ENCODE results near the gene CLTB. TPM values are rescaled to one million over a fixed set of nuclear protein-coding genes. Genes with fewer than 3 reads are reported as not detected.
"Not testable (repeated sequence)": the region's sequence is repeated elsewhere in the genome, so short reads cannot be mapped to it uniquely, and the experiment has no call there.

Gene CLTB
- total RNA-seq, 1 experiment from 2014 or later, result 354 TPM

GRCh38 chr5:176446028-176446665 is 29.8 kb upstream of the CLTB start:
- TF ChIP-seq EZH2 (IDR thresholded peaks at IDR 0.05; ENCODE audit: low read length, unreplicated experiment) (no peak), EZH2phosphoT487 (IDR thresholded peaks at IDR 0.05; ENCODE audit: borderline replicate concordance, low read length) (no peak)
- TF ChIP-seq, protein P1, sequence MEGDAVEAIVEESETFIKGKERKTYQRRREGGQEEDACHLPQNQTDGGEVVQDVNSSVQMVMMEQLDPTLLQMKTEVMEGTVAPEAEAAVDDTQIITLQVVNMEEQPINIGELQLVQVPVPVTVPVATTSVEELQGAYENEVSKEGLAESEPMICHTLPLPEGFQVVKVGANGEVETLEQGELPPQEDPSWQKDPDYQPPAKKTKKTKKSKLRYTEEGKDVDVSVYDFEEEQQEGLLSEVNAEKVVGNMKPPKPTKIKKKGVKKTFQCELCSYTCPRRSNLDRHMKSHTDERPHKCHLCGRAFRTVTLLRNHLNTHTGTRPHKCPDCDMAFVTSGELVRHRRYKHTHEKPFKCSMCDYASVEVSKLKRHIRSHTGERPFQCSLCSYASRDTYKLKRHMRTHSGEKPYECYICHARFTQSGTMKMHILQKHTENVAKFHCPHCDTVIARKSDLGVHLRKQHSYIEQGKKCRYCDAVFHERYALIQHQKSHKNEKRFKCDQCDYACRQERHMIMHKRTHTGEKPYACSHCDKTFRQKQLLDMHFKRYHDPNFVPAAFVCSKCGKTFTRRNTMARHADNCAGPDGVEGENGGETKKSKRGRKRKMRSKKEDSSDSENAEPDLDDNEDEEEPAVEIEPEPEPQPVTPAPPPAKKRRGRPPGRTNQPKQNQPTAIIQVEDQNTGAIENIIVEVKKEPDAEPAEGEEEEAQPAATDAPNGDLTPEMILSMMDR (conservative IDR thresholded peaks at IDR 0.05; ENCODE audit: low read depth, low read length), result no peak
- Histone ChIP-seq H3K9me3 (ENCODE audit: low read length) (no peaks in the 10 kb centered on the region), H3K4me1 (ENCODE audit: insufficient read depth, low read length) (peaks cover 27% of the 10 kb centered on the region), H3K27me3 (ENCODE audit: low read length) (no peaks in the 10 kb centered on the region), H4K20me1 (ENCODE audit: low read length) (no peaks in the 10 kb centered on the region), H3F3A (ENCODE audit: low read length, unreplicated experiment) (no peaks in the 10 kb centered on the region), H2AFZ (ENCODE audit: low read length) (no peak overlapping the region), H3K4me3 (ENCODE audit: low read length) (no peak overlapping the region), H3K9ac (ENCODE audit: low read length) (no peak overlapping the region), H3K79me2 (ENCODE audit: low read length) (peaks cover 38% of the 10 kb centered on the region), H3K36me3 (ENCODE audit: low read depth, low read length) (no peaks in the 10 kb centered on the region), H3K27ac (ENCODE audit: low read length) (no peak overlapping the region), H3K9me2 (replicated peaks; ENCODE audit: low read length) (no peaks in the 10 kb centered on the region), H3K4me2 (ENCODE audit: low read length) (no peak overlapping the region)
- no peak for ATAC-seq
- no TSS peak for BruUV-seq (replicated peaks)
- ChIA-PET CTCF (no interaction called here), POLR2A (ENCODE audit: unreplicated experiment) (interaction anchor here (0.6 kb wide), 1 partner anchor 9 kb away, joined by 3 read pairs; no protein-coding TSS in a partner anchor)
- intact Hi-C loops (cut with micrococcal nuclease), result no loop called here
- DNase-seq, result no peak

DNA sequence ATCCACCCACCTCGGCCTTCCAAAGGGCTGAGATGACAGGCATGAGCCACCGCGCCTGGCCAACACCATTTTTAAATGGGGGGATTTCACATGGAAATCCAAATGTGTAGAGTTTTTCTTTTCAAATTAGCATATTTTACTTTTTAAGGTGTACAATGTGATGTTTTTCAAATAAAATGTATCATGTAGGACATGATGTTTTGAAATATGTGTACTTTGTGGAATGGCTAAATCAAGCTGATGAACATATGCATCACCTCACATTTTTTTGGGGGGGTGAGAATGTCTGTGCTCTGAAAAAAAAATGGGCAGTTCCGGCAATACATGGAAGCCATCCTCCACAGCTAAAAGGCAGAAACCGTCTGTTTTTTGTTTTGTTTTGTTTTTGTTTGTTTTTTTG is 28.4 kb upstream of the CLTB start:
- ChIA-PET CTCF (no interaction called here), POLR2A (ENCODE audit: unreplicated experiment) (no interaction called here)
- Histone ChIP-seq H3K27me3 (ENCODE audit: low read length) (no peaks in the 10 kb centered on the region), H2AFZ (ENCODE audit: low read length) (no peak overlapping the region), H3K4me1 (ENCODE audit: insufficient read depth, low read length) (peaks cover 24% of the 10 kb centered on the region), H3K27ac (ENCODE audit: low read length) (no peak overlapping the region), H3K79me2 (ENCODE audit: low read length) (peaks cover 24% of the 10 kb centered on the region), H3K9me3 (ENCODE audit: low read length) (no peaks in the 10 kb centered on the region), H3F3A (ENCODE audit: low read length, unreplicated experiment) (no peaks in the 10 kb centered on the region), H3K9me2 (replicated peaks; ENCODE audit: low read length) (no peaks in the 10 kb centered on the region), H3K9ac (ENCODE audit: low read length) (no peak overlapping the region), H3K4me2 (ENCODE audit: low read length) (no peak overlapping the region), H3K36me3 (ENCODE audit: low read depth, low read length) (no peaks in the 10 kb centered on the region), H4K20me1 (ENCODE audit: low read length) (no peaks in the 10 kb centered on the region), H3K4me3 (ENCODE audit: low read length) (no peak overlapping the region)
- ATAC-seq (no peak), DNase-seq (no peak)
- intact Hi-C loops (cut with micrococcal nuclease), result no loop called here
- TF ChIP-seq EZH2 (IDR thresholded peaks at IDR 0.05; ENCODE audit: low read length, unreplicated experiment) (no peak), EZH2phosphoT487 (IDR thresholded peaks at IDR 0.05; ENCODE audit: borderline replicate concordance, low read length) (no peak)
- no TSS peak for BruUV-seq (replicated peaks)

GRCh38 chr5:176442911-176443310 is 26.6 kb upstream of the CLTB start:
- POLR2A ChIA-PET (ENCODE audit: unreplicated experiment); H3F3A ChIP-seq (ENCODE audit: low read length, unreplicated experiment); ATAC-seq; H3K27me3 ChIP-seq (ENCODE audit: low read length); CTCF ChIA-PET; H3K36me3 ChIP-seq (ENCODE audit: low read depth, low read length); H3K4me3 ChIP-seq (ENCODE audit: low read length); H3K9me3 ChIP-seq (ENCODE audit: low read length); BruUV-seq (replicated peaks); intact Hi-C loops (cut with micrococcal nuclease); H3K79me2 ChIP-seq (ENCODE audit: low read length); DNase-seq; H3K9ac ChIP-seq (ENCODE audit: low read length); H3K27ac ChIP-seq (ENCODE audit: low read length); H3K9me2 ChIP-seq (replicated peaks; ENCODE audit: low read length); H3K4me2 ChIP-seq (ENCODE audit: low read length); H4K20me1 ChIP-seq (ENCODE audit: low read length); H2AFZ ChIP-seq (ENCODE audit: low read length): not testable (repeated sequence)
- peaks cover 31% of the 10 kb centered on the region for H3K4me1 ChIP-seq (ENCODE audit: insufficient read depth, low read length)
